ENCODE results near the gene CLASP2. TPM values are rescaled to one million over a fixed set of nuclear protein-coding genes. Genes with fewer than 3 reads are reported as not detected.

CLASP2 gene
- total RNA-seq, 1 donor from 2014 or later: 65.0 TPM

GRCh38 chr3:33474896-33475295 is 243.2 kb downstream of the CLASP2 start:
- Histone ChIP-seq H3K9me3 (ENCODE audit: insufficient read depth, low read depth, low read length) (no peaks in the 10 kb centered on the region), H3K27me3 (ENCODE audit: insufficient read depth, low read length) (no peaks in the 10 kb centered on the region), H3K4me1 (ENCODE audit: insufficient read depth, low read length) (no peaks in the 10 kb centered on the region), H3K79me2 (ENCODE audit: insufficient read depth, low read length) (no peaks in the 10 kb centered on the region), H2AFZ (ENCODE audit: low read depth, low read length) (no peak overlapping the region), H3K4me2 (ENCODE audit: low read length) (no peak overlapping the region), H3K36me3 (ENCODE audit: insufficient read depth, low read length) (no peaks in the 10 kb centered on the region), H4K20me1 (ENCODE audit: insufficient read depth, low read length) (no peaks in the 10 kb centered on the region), H3K4me3 (ENCODE audit: insufficient read depth, low read depth, low read length) (no peak overlapping the region), H3K27ac (ENCODE audit: low read depth, low read length) (no peak overlapping the region), H3K9ac (ENCODE audit: low read length) (no peak overlapping the region)
- Mint-ChIP-seq H3K27ac (ENCODE audit: unreplicated experiment) (no peak overlapping the region), H3K4me3 (ENCODE audit: unreplicated experiment) (no peak overlapping the region), H3K36me3 (ENCODE audit: low read depth, unreplicated experiment) (no peaks in the 10 kb centered on the region), H3K27me3 (ENCODE audit: low read depth, unreplicated experiment) (no peaks in the 10 kb centered on the region), H3K4me1 (ENCODE audit: low read depth, unreplicated experiment) (no peaks in the 10 kb centered on the region), H3K9me3 (ENCODE audit: unreplicated experiment) (no peaks in the 10 kb centered on the region)
- DNase-seq (ENCODE audit: low read depth): no peak
- TF ChIP-seq EZH2 (IDR thresholded peaks at IDR 0.05; ENCODE audit: insufficient read depth, low read length) (no peak), CTCF (IDR thresholded peaks at IDR 0.05; ENCODE audit: insufficient read depth, low read depth, low read length) (no peak)
- no peak for FAIRE-seq

GRCh38 chr3:33473813-33474212 is 244.2 kb downstream of the CLASP2 start:
- no peaks in the 10 kb centered on the region for H3K9me3 ChIP-seq (ENCODE audit: insufficient read depth, low read depth, low read length)
- H3K27me3 ChIP-seq (ENCODE audit: insufficient read depth, low read length): no peaks in the 10 kb centered on the region
- H3K4me3 ChIP-seq (ENCODE audit: insufficient read depth, low read depth, low read length): no peak overlapping the region
- no peak overlapping the region for H3K27ac ChIP-seq (ENCODE audit: low read depth, low read length)
- Mint-ChIP-seq H3K9me3 (ENCODE audit: unreplicated experiment) (no peaks in the 10 kb centered on the region), H3K27ac (ENCODE audit: unreplicated experiment) (no peak overlapping the region), H3K27me3 (ENCODE audit: low read depth, unreplicated experiment) (no peaks in the 10 kb centered on the region), H3K4me1 (ENCODE audit: low read depth, unreplicated experiment) (no peaks in the 10 kb centered on the region), H3K4me3 (ENCODE audit: unreplicated experiment) (no peak overlapping the region), H3K36me3 (ENCODE audit: low read depth, unreplicated experiment) (no peaks in the 10 kb centered on the region)
- TF ChIP-seq CTCF (IDR thresholded peaks at IDR 0.05; ENCODE audit: insufficient read depth, low read depth, low read length): no peak
- no peak for TF ChIP-seq EZH2 (IDR thresholded peaks at IDR 0.05; ENCODE audit: insufficient read depth, low read length)
- no peak overlapping the region for H3K9ac ChIP-seq (ENCODE audit: low read length)
- H2AFZ ChIP-seq (ENCODE audit: low read depth, low read length): no peak overlapping the region
- H4K20me1 ChIP-seq (ENCODE audit: insufficient read depth, low read length): no peaks in the 10 kb centered on the region
- H3K79me2 ChIP-seq (ENCODE audit: insufficient read depth, low read length): no peaks in the 10 kb centered on the region
- FAIRE-seq (no peak), DNase-seq (ENCODE audit: low read depth) (no peak)
- H3K36me3 ChIP-seq (ENCODE audit: insufficient read depth, low read length): no peaks in the 10 kb centered on the region
- no peak overlapping the region for H3K4me2 ChIP-seq (ENCODE audit: low read length)
- H3K4me1 ChIP-seq (ENCODE audit: insufficient read depth, low read length): no peaks in the 10 kb centered on the region

- Mint-ChIP-seq H3K4me1 (ENCODE audit: low read depth, unreplicated experiment) (peaks cover 1% of the 10 kb centered on the region), H3K36me3 (ENCODE audit: low read depth, unreplicated experiment) (peaks cover 11% of the 10 kb centered on the region), H3K27me3 (ENCODE audit: low read depth, unreplicated experiment) (no peaks in the 10 kb centered on the region), H3K9me3 (ENCODE audit: unreplicated experiment) (peaks cover 9% of the 10 kb centered on the region), H3K4me3 (ENCODE audit: unreplicated experiment) (no peak overlapping the region), H3K27ac (ENCODE audit: unreplicated experiment) (peak overlapping the region; percentile 73)
- H3K79me2 ChIP-seq (ENCODE audit: insufficient read depth, low read length): no peaks in the 10 kb centered on the region
- no peak overlapping the region for H3K9ac ChIP-seq (ENCODE audit: low read length)
- no peaks in the 10 kb centered on the region for H3K9me3 ChIP-seq (ENCODE audit: insufficient read depth, low read depth, low read length)
- H3K36me3 ChIP-seq (ENCODE audit: insufficient read depth, low read length): no peaks in the 10 kb centered on the region
- peak overlapping the region; percentile 26 for H2AFZ ChIP-seq (ENCODE audit: low read depth, low read length)
- no peaks in the 10 kb centered on the region for H3K27me3 ChIP-seq (ENCODE audit: insufficient read depth, low read length)
- no peaks in the 10 kb centered on the region for H3K4me1 ChIP-seq (ENCODE audit: insufficient read depth, low read length)
- no peaks in the 10 kb centered on the region for H4K20me1 ChIP-seq (ENCODE audit: insufficient read depth, low read length)
- H3K27ac ChIP-seq (ENCODE audit: low read depth, low read length): peak overlapping the region; percentile 37
- H3K4me2 ChIP-seq (ENCODE audit: low read length): no peak overlapping the region
- TF ChIP-seq CTCF (IDR thresholded peaks at IDR 0.05; ENCODE audit: insufficient read depth, low read depth, low read length) (no peak), EZH2 (IDR thresholded peaks at IDR 0.05; ENCODE audit: insufficient read depth, low read length) (no peak)
- FAIRE-seq (no peak), DNase-seq (ENCODE audit: low read depth) (no peak)
- no peak overlapping the region for H3K4me3 ChIP-seq (ENCODE audit: insufficient read depth, low read depth, low read length)
These were observed 250.3 kb downstream of the CLASP2 start for GRCh38 chr3:33467786-33468185.
